M059J (cell line): ENCODE results near the gene ZFP92. TPM values are rescaled to one million over a fixed set of nuclear protein-coding genes. Genes with fewer than 3 reads are reported as not detected.
"Not testable (repeated sequence)": the region's sequence is repeated elsewhere in the genome, so short reads cannot be mapped to it uniquely, and the experiment has no call there.

Experiments
- DNase-seq: peaks from one replicate; pipeline ENCODE4 v3.0.0-alpha.2; 2012; ENCODE audit warnings: low read depth
- total RNA-seq: library from RNA; depleted of rRNA; stranded (reverse); fragments of >200 nt; shearing (Covaris generic); gene quantifications from 2 replicates; pipeline ENCODE4 v1.2.3, GENCODE V29; 2014

ZFP92 gene
- total RNA-seq, 1 experiment from 2014 or later = not detected

GRCh38 chrX:153386097-153386496 is 25.2 kb upstream of the ZFP92 start:
- no peak for DNase-seq

GRCh38 chrX:153387345-153387744 is 23.9 kb upstream of the ZFP92 start:
- DNase-seq = no peak

- DNase-seq = no peak
Observed at GRCh38 chrX:153387987-153388721, 23.1 kb upstream of the ZFP92 start.

GRCh38 chrX:153388722-153389459 is 22.4 kb upstream of the ZFP92 start:
- DNase-seq = no peak

GRCh38 chrX:153389460-153389768 is 21.9 kb upstream of the ZFP92 start:
- DNase-seq = not testable (repeated sequence)

GRCh38 chrX:153392642-153393321 is 18.5 kb upstream of the ZFP92 start:
- DNase-seq = no peak

GRCh38 chrX:153394612-153395011 is 16.7 kb upstream of the ZFP92 start:
- DNase-seq = no peak

- DNase-seq = no peak
Observed at GRCh38 chrX:153395613-153396319, 15.5 kb upstream of the ZFP92 start.

GRCh38 chrX:153396320-153397195 is 14.7 kb upstream of the ZFP92 start:
- no peak for DNase-seq

GRCh38 chrX:153397256-153397960 is 13.9 kb upstream of the ZFP92 start:
- DNase-seq = no peak

- no peak for DNase-seq
Observed at GRCh38 chrX:153398275-153398960, 12.9 kb upstream of the ZFP92 start.

GRCh38 chrX:153400146-153401132 is 10.8 kb upstream of the ZFP92 start:
- peak; percentile 12 for DNase-seq

- no peak for DNase-seq
Observed at GRCh38 chrX:153401133-153401764, 10.0 kb upstream of the ZFP92 start, which contains the start of gene PNMA6E. Gene PNMA6E, minus strand, starts transcription at chrX:153401350. Its CDS starts 2,501 bp downstream, at chrX:153398849.

GRCh38 chrX:153404333-153404732 is 6.9 kb upstream of the ZFP92 start:
- DNase-seq = not testable (repeated sequence)

GRCh38 chrX:153405426-153405825 is 5.8 kb upstream of the ZFP92 start:
- DNase-seq = no peak

GRCh38 chrX:153406011-153406410 is 5.3 kb upstream of the ZFP92 start:
- no peak for DNase-seq

GRCh38 chrX:153406903-153407302 is 4.4 kb upstream of the ZFP92 start:
- DNase-seq = no peak

- no peak for DNase-seq
Observed at GRCh38 chrX:153407736-153408135, 3.5 kb upstream of the ZFP92 start.
